Type B pancreatic cell (in vitro differentiated cells): ENCODE results near the gene PSD2. TPM values are rescaled to one million over a fixed set of nuclear protein-coding genes. Genes with fewer than 3 reads are reported as not detected.

Experiments used
- DNase-seq: peaks from one replicate; pipeline ENCODE4 v3.0.0; 2021; ENCODE audit warnings: mixed read lengths; ENCODE audit not compliant: unreplicated experiment; ENCODE audit errors: extremely low spot score
- H3K27ac Mint-ChIP-seq: 2 replicates; pipeline ENCODE4 v1.8.0; 2021; ENCODE audit warnings: mild to moderate bottlenecking, mixed read lengths
- H3K27me3 Mint-ChIP-seq: 2 replicates; pipeline ENCODE4 v1.8.0; 2021; ENCODE audit warnings: mixed read lengths
- H3K36me3 Mint-ChIP-seq: 2 replicates; pipeline ENCODE4 v1.8.0; 2021; ENCODE audit warnings: mixed read lengths
- H3K4me1 Mint-ChIP-seq: one replicate; pipeline ENCODE4 v1.8.0; 2021; ENCODE audit warnings: mixed read lengths; ENCODE audit not compliant: unreplicated experiment
- H3K4me3 Mint-ChIP-seq: 2 replicates; pipeline ENCODE4 v1.8.0; 2021; ENCODE audit warnings: mild to moderate bottlenecking, mixed read lengths
- H3K9me3 Mint-ChIP-seq: 2 replicates; pipeline ENCODE4 v1.8.0; 2021; ENCODE audit warnings: mixed read lengths
- total RNA-seq: library from RNA; stranded (reverse); gene quantifications from 2 replicates; pipeline ENCODE4 v1.2.1, GENCODE V29; 2021; ENCODE audit warnings: low replicate concordance
- TF ChIP-seq, protein P1 (sequence below): fragments of 200-600 bp; sonication (generic); conservative IDR thresholded peaks from 2 replicates; pipeline ENCODE4 v1.5.0; 2021; ENCODE audit warnings: antibody characterized with exemption, mild to moderate bottlenecking

PSD2 gene
- total RNA-seq, 1 donor from 2014 or later = 0.27 TPM

DNA sequence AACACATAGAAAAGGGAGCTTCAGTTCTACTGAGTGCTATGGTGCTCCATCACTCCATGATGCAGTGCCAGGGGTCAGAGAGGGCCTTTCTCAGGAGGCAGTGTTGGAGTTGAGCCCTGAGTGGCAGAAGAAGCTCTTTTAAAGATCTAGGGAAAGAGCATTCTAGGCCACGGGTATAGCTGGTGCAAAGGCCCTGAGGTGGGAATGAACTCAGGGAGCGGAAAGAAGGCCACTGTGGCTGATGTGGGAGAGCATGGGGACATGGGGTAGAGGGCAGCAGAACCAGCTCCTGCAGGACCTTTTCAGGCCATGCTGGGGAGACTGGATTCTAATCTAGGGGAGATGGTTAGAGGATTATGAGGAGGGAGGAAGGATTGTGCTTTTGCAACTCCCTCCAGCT is 9.9 kb downstream of the PSD2 start:
- Mint-ChIP-seq H3K4me3 (no peak overlapping the region), H3K27me3 (peaks cover 61% of the 10 kb centered on the region), H3K27ac (no peak overlapping the region), H3K36me3 (no peaks in the 10 kb centered on the region), H3K9me3 (no peaks in the 10 kb centered on the region), H3K4me1 (no peaks in the 10 kb centered on the region)
- no peak for DNase-seq
- TF ChIP-seq, protein P1, sequence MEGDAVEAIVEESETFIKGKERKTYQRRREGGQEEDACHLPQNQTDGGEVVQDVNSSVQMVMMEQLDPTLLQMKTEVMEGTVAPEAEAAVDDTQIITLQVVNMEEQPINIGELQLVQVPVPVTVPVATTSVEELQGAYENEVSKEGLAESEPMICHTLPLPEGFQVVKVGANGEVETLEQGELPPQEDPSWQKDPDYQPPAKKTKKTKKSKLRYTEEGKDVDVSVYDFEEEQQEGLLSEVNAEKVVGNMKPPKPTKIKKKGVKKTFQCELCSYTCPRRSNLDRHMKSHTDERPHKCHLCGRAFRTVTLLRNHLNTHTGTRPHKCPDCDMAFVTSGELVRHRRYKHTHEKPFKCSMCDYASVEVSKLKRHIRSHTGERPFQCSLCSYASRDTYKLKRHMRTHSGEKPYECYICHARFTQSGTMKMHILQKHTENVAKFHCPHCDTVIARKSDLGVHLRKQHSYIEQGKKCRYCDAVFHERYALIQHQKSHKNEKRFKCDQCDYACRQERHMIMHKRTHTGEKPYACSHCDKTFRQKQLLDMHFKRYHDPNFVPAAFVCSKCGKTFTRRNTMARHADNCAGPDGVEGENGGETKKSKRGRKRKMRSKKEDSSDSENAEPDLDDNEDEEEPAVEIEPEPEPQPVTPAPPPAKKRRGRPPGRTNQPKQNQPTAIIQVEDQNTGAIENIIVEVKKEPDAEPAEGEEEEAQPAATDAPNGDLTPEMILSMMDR = no peak

DNA sequence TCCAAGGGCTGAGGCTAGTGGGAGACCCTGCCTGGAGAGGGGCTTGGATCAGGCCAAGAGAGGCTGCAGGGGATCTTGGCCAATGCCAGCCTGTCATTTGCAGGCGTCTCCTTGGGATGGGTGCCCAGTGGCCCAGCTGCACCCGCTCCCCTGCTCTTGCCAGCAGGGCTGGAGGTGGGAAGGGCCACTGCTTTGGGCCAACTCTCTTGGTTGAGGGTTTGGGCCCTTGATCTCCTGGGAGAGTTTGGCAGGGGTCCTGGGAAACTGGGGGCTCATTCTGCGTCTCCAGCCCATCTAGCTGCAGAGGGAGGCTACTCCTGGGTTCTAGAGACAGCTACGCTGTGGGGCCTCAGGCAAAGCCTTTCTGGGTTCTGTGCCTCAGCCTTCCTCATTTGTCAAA is 10.5 kb downstream of the PSD2 start:
- Mint-ChIP-seq H3K4me1 (no peaks in the 10 kb centered on the region), H3K27me3 (peaks cover 57% of the 10 kb centered on the region), H3K27ac (no peak overlapping the region), H3K4me3 (no peak overlapping the region), H3K36me3 (no peaks in the 10 kb centered on the region), H3K9me3 (no peaks in the 10 kb centered on the region)
- TF ChIP-seq, protein P1 = no peak
- no peak for DNase-seq

DNA sequence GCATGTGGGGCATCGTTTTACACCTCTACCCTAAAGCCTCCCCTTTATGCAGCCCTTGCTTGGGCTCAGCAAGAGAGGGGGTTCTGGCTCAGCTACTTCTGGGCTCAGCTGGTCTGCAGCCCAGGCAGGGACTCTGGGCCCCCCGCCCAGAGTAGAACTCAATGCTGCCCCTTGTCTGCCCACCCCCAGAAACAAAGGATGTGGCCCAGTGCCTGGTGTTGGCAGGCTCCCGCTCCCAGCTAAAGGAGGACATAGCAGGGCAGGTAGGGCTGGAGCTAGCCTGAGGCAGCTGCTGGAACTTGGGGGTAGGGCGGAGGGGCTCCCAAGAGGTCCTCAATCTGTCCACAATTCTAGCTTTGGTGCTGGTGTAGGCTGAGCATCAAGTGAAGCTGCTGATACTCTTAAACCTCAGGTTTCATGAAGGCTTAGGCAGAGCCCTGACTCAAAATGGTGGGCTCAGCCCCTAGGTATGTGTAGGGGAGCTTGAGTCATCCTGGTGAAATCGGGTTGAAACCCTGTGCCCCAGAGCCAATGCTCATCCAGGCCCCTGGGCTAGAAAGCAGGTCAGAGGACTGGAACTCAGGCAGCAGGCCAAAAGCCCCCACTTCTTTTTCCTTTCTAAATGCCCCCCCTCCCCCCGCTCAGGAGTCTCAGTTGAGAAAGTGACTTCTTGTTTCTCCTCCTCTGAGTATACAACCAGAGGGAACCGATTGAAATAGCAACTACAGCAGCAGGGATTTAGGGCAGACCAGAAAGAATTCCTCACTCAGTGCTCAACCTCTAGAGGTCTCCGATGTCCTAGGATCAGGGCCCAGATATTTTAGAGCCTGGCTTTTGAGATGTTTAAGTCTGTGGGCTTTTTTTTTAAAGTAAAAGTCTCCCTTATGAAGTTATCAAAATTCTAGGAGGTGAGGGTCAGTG is 11.4 kb downstream of the PSD2 start:
- peaks cover 56% of the 10 kb centered on the region for H3K27me3 Mint-ChIP-seq
- DNase-seq = no peak
- no peaks in the 10 kb centered on the region for H3K9me3 Mint-ChIP-seq
- H3K27ac Mint-ChIP-seq = no peak overlapping the region
- TF ChIP-seq, protein P1 = no peak
- no peaks in the 10 kb centered on the region for H3K36me3 Mint-ChIP-seq
- H3K4me3 Mint-ChIP-seq = no peak overlapping the region
- H3K4me1 Mint-ChIP-seq = no peaks in the 10 kb centered on the region

DNA sequence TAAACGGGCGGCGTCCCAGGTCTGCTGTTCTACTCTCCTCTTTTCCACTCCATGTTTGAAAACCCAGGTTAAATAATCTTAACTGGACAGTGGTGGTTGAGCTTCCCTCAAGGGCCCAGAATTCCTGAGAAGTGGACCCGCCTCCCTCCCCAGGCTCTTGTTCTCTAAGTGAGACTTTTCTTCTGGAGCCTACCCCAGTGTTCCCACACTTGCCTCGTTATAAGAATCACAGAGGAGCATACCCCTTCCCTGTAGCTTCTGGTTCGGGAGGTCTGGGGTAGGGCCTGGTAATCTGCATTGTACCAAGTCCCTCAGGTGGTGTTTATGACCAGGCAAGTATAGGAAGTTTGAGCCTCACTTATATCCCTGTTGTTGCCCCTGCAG is 12.0 kb downstream of the PSD2 start:
- DNase-seq = no peak
- Mint-ChIP-seq H3K36me3 (no peaks in the 10 kb centered on the region), H3K27me3 (peaks cover 56% of the 10 kb centered on the region), H3K4me3 (no peak overlapping the region), H3K27ac (no peak overlapping the region), H3K9me3 (no peaks in the 10 kb centered on the region), H3K4me1 (no peaks in the 10 kb centered on the region)
- TF ChIP-seq, protein P1 = no peak

DNA sequence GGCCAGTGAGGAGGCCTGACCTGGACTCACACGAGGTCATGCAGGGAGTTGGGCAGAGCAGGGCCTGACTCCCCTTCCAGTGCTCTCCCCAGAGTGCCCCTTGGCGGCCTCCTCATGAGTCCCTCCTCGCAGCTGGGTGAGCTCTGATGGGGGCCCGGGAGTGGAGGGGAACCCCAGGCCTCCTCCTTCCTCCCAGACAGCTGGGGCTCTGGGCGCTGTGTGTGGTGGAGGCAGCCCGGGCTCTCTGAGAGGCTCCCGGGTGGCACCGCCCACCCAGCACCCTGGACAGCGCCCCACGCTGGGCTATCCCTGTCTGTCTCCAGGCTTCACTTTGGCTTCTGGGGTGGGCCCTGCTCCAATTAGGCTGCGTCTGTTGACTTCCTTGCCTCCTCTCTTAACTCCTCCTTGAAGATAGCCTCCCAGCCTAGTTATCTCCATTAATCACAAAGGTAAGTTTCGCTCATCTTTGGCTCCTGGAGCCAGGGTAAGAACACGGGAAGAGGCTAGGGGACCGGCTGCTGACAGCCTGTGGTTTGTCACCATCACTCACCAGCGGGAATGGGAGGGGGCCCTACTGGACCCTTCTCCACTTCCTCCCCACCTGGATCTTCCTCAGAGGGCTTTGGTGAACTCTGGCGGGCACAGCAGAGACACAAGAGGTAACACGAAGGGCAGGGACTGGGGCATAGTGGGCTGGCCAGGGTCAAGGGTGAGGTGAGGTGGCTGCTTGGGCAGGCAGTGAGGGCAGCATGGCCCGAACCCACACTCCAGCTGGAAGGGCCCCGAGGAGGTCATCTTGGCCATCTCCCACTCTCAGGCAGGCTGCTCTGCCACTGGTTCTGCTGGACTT is 13.1 kb downstream of the PSD2 start:
- peaks cover 52% of the 10 kb centered on the region for H3K27me3 Mint-ChIP-seq
- no peak overlapping the region for H3K4me3 Mint-ChIP-seq
- no peaks in the 10 kb centered on the region for H3K36me3 Mint-ChIP-seq
- TF ChIP-seq, protein P1 = no peak
- H3K27ac Mint-ChIP-seq = no peak overlapping the region
- no peaks in the 10 kb centered on the region for H3K9me3 Mint-ChIP-seq
- no peak for DNase-seq
- no peaks in the 10 kb centered on the region for H3K4me1 Mint-ChIP-seq
